IMR-90 (cell line): Measurements from ENCODE around the gene ARHGEF4. TPM values are rescaled to one million over a fixed set of nuclear protein-coding genes. Genes with fewer than 3 reads are reported as not detected.

Experiments used
- ATAC-seq: fragments of 200-7000 bp; cut with Tn5 transposase; 2 replicates; pipeline ENCODE4 v1.9.1; 2020; ENCODE audit warnings: low read depth, mild to moderate bottlenecking, moderate library complexity
- BruUV-seq: library from RNA; stranded (reverse); fragments of 400-500 nt; replicated peaks from 2 replicates; lab custom pipeline; 2021; lab: Mats Ljungman, UMichigan
- CTCF ChIA-PET: fragments of 300-600 bp; formaldehyde crosslinking; extraction: SDS; loops from one replicate; lab custom pipeline; 2021; ENCODE audit warnings: antibody characterized with exemption; lab: Yijun Ruan, JAX
- POLR2A ChIA-PET: fragments of 300-600 bp; sonication (Branson Sonifier 250); formaldehyde crosslinking; loops from one replicate; lab custom pipeline; 2022; ENCODE audit warnings: antibody characterized with exemption; ENCODE audit not compliant: unreplicated experiment; lab: Charles Lee
- DNase-seq: peaks from one replicate; pipeline ENCODE4 v3.0.0; 2013
- H2AFZ ChIP-seq: replicated peaks from 2 replicates; pipeline ENCODE3; 2013; ENCODE audit warnings: low read length, mild to moderate bottlenecking; ENCODE audit not compliant: poor library complexity
- H2AK5ac ChIP-seq: 2 replicates; pipeline ENCODE4 v1.6.1; 2013; ENCODE audit warnings: low read depth, low read length, inconsistent platforms
- H2AK9ac ChIP-seq: replicated peaks from 2 replicates; pipeline ENCODE3; 2013; ENCODE audit warnings: mild to moderate bottlenecking, low read depth, low read length, moderate library complexity; ENCODE audit not compliant: poor library complexity
- H2BK120ac ChIP-seq: 2 replicates; pipeline ENCODE4 v1.6.1; 2013; ENCODE audit warnings: low read depth, low read length, inconsistent platforms
- H2BK15ac ChIP-seq: 3 replicates; pipeline ENCODE4 v1.6.1; 2013; ENCODE audit warnings: low read depth, low read length, inconsistent platforms
- H2BK20ac ChIP-seq: 2 replicates; pipeline ENCODE4 v1.6.1; 2013; ENCODE audit warnings: low read depth, mild to moderate bottlenecking, inconsistent platforms, low read length, moderate library complexity
- H2BK5ac ChIP-seq: 2 replicates; pipeline ENCODE4 v1.6.1; 2013; ENCODE audit warnings: mild to moderate bottlenecking, low read depth, low read length, inconsistent platforms; ENCODE audit not compliant: poor library complexity, severe bottlenecking
- H3K14ac ChIP-seq: replicated peaks from 2 replicates; pipeline ENCODE4 v1.6.1; 2013; ENCODE audit warnings: low read depth, low read length, inconsistent platforms
- H3K18ac ChIP-seq: 2 replicates; pipeline ENCODE4 v1.6.1; 2013; ENCODE audit warnings: low read depth, low read length, control low read depth
- H3K23ac ChIP-seq: 2 replicates; pipeline ENCODE4 v1.6.1; 2013; ENCODE audit warnings: low read depth, low read length, inconsistent platforms
- H3K27ac ChIP-seq: 2 replicates; pipeline ENCODE4 v1.5.1; 2013; ENCODE audit warnings: mild to moderate bottlenecking, control low read depth, low read length; ENCODE audit not compliant: insufficient read depth
- H3K27me3 ChIP-seq: 2 replicates; pipeline ENCODE4 v1.6.1; 2013; ENCODE audit warnings: low read length; ENCODE audit not compliant: control insufficient read depth, insufficient read depth
- H3K36me3 ChIP-seq: 2 replicates; pipeline ENCODE4 v1.6.1; 2013; ENCODE audit warnings: low read length, mixed read lengths; ENCODE audit not compliant: control insufficient read depth, insufficient read depth
- H3K4ac ChIP-seq: 2 replicates; pipeline ENCODE4 v1.6.1; 2013; ENCODE audit warnings: low read depth, low read length, inconsistent platforms
- H3K4me1 ChIP-seq: 2 replicates; pipeline ENCODE4 v1.6.1; 2013; ENCODE audit warnings: low read length, mixed read lengths; ENCODE audit not compliant: control insufficient read depth, insufficient read depth
- H3K4me2 ChIP-seq: 2 replicates; pipeline ENCODE4 v1.6.1; 2013; ENCODE audit warnings: low read depth, mild to moderate bottlenecking, control low read depth, low read length, moderate library complexity
- H3K4me3 ChIP-seq: 2 replicates; pipeline ENCODE4 v1.5.1; 2013; ENCODE audit warnings: low read depth, mild to moderate bottlenecking, control low read depth, low read length, moderate library complexity; ENCODE audit not compliant: insufficient read depth
- H3K56ac ChIP-seq: 2 replicates; pipeline ENCODE4 v1.6.1; 2013; ENCODE audit warnings: low read length, inconsistent platforms; ENCODE audit not compliant: insufficient read depth; ENCODE audit errors: extremely low read depth
- H3K79me1 ChIP-seq, 2 experiments: 2 replicates each; pipeline ENCODE4 v1.6.1; 2013; ENCODE audit warnings: low read length in 2 of 2, inconsistent platforms in 1 of 2, low read depth in 1 of 2
- H3K9ac ChIP-seq: 2 replicates; pipeline ENCODE4 v1.6.1; 2013; ENCODE audit warnings: low read depth, low read length, control low read depth
- H3K9me1 ChIP-seq: 2 replicates; pipeline ENCODE4 v1.6.1; 2013; ENCODE audit warnings: low read length, inconsistent platforms; ENCODE audit not compliant: insufficient read depth
- H3K9me3 ChIP-seq: 2 replicates; pipeline ENCODE4 v1.6.1; 2013; ENCODE audit warnings: low read length; ENCODE audit not compliant: control insufficient read depth, insufficient read depth
- H4K20me1 ChIP-seq: 2 replicates; pipeline ENCODE4 v1.6.1; 2013; ENCODE audit warnings: low read length, inconsistent platforms; ENCODE audit not compliant: insufficient read depth
- H4K5ac ChIP-seq: 2 replicates; pipeline ENCODE4 v1.6.1; 2013; ENCODE audit warnings: mild to moderate bottlenecking, low read depth, low read length, control low read depth
- H4K8ac ChIP-seq, 2 experiments: 2 replicates each; pipeline ENCODE4 v1.6.1; 2013; ENCODE audit warnings: low read depth in 2 of 2, low read length in 2 of 2, control low read depth in 1 of 2, inconsistent platforms in 1 of 2
- H4K91ac ChIP-seq: 2 replicates; pipeline ENCODE4 v1.6.1; 2013; ENCODE audit warnings: low read depth, low read length, inconsistent platforms; ENCODE audit not compliant: insufficient read depth
- BHLHE40 ChIP-seq: fragments of 150-350 bp; IDR thresholded peaks from 2 replicates; pipeline ENCODE4 v1.6.1; 2016; ENCODE audit warnings: mild to moderate bottlenecking, low read depth, low read length
- CHD1 ChIP-seq: IDR thresholded peaks from 2 replicates; pipeline ENCODE4 v1.6.1; 2012; ENCODE audit warnings: low read depth, low read length, improper control_type of control experiment
- CTCF ChIP-seq: conservative IDR thresholded peaks from 2 replicates; pipeline ENCODE4 v1.5.1; 2012; ENCODE audit warnings: mild to moderate bottlenecking, low read depth, low read length, improper control_type of control experiment
- FOS ChIP-seq: fragments of 150-350 bp; IDR thresholded peaks from 2 replicates; pipeline ENCODE4 v1.6.1; 2016; ENCODE audit warnings: low read depth, low read length
- MAFK ChIP-seq: IDR thresholded peaks from 2 replicates; pipeline ENCODE4 v1.6.1; 2012; ENCODE audit warnings: low read depth, low read length, improper control_type of control experiment
- MAZ ChIP-seq: IDR thresholded peaks from 2 replicates; pipeline ENCODE4 v1.6.1; 2012; ENCODE audit warnings: low read depth, mild to moderate bottlenecking, low read length, improper control_type of control experiment, moderate library complexity, borderline replicate concordance
- RAD21 ChIP-seq: IDR thresholded peaks from 2 replicates; pipeline ENCODE4 v1.6.1; 2012; ENCODE audit warnings: low read length, improper control_type of control experiment
- RCOR1 ChIP-seq: IDR thresholded peaks from 2 replicates; pipeline ENCODE4 v1.6.1; 2012; ENCODE audit warnings: mild to moderate bottlenecking, low read length, improper control_type of control experiment; ENCODE audit not compliant: insufficient replicate concordance
- WGBS, 2 experiments: methylation state at CpG; one replicate each; pipeline versions ENCODE4 v1.1.5 to v1.1.7; 2013; ENCODE audit warnings: missing lambda C conversion rate in 2 of 2; ENCODE audit not compliant: insufficient read length in 1 of 2; ENCODE audit errors: extremely low coverage in 2 of 2; 5-methylcytosine and 5-hydroxymethylcytosine counted together
- dilution Hi-C: fragments of 300-500 bp; cut with HindIII; formaldehyde crosslinking; loops from one replicate; pipeline ENCODE4 v1.14.3; 2018; ENCODE audit warnings: low sequenced_read_pairs; ENCODE audit not compliant: unreplicated experiment
- in situ Hi-C: fragments of 300-500 bp; cut with MboI; formaldehyde crosslinking; loops from 3 replicates; pipeline ENCODE4 v1.14.3; 2019; ENCODE audit warnings: low sequenced_read_pairs, inconsistent platforms, mixed read lengths
- intact Hi-C: fragments of 100-400 bp; cut with micrococcal nuclease; formaldehyde crosslinking; loops from 2 replicates; pipeline ENCODE4 v1.10.0; 2022
- polyA plus RNA-seq, 3 experiments: library from polyadenylated mRNA; depleted of rRNA; stranded (reverse); fragments of >200 nt; gene quantifications; 2 replicates each; pipeline ENCODE4 v1.2.3, GENCODE V29; 2012; ENCODE audit warnings: low replicate concordance in 1 of 3
- total RNA-seq: library from RNA; depleted of rRNA; stranded (reverse); fragments of >200 nt; gene quantifications from 2 replicates; pipeline ENCODE4 v1.2.3, GENCODE V29; 2012
- TF ChIP-seq, protein P1 (sequence below): fragments of 150-350 bp; IDR thresholded peaks from 2 replicates; pipeline ENCODE4 v1.6.1; 2017; ENCODE audit warnings: mild to moderate bottlenecking, antibody characterized with exemption, low read length, low read depth

ARHGEF4 gene
- total and polyA plus RNA-seq, 2 of the 4 experiments (the other 2 are of a cell fraction), result 2.7 to 5.0 TPM

GRCh38 chr2:130831356-130831755 is 5.4 kb upstream of the ARHGEF4 start:
- in situ Hi-C loops (no loop called here), dilution Hi-C loops (no loop called here), intact Hi-C loops (no loop called here)
- no peak overlapping the region for H3K27ac ChIP-seq
- ATAC-seq (no peak), DNase-seq (no peak)
- no TSS peak for BruUV-seq
- H2AFZ ChIP-seq, result no peak overlapping the region
- no peak overlapping the region for H2AK5ac ChIP-seq
- H2BK15ac ChIP-seq, result no peak overlapping the region
- CTCF ChIA-PET, result no interaction called here
- no peak overlapping the region for H3K14ac ChIP-seq
- no peak overlapping the region for H4K5ac ChIP-seq
- H3K27me3 ChIP-seq, result peaks cover 4% of the 10 kb centered on the region
- no peaks in the 10 kb centered on the region for H3K9me3 ChIP-seq
- no peak overlapping the region for H3K9ac ChIP-seq
- no peak for TF ChIP-seq RCOR1
- no peak for TF ChIP-seq CTCF
- TF ChIP-seq FOS, result no peak
- no peak for TF ChIP-seq MAZ
- no peak for TF ChIP-seq RAD21
- TF ChIP-seq MAFK, result no peak
- no peak for TF ChIP-seq BHLHE40
- TF ChIP-seq, protein P1, sequence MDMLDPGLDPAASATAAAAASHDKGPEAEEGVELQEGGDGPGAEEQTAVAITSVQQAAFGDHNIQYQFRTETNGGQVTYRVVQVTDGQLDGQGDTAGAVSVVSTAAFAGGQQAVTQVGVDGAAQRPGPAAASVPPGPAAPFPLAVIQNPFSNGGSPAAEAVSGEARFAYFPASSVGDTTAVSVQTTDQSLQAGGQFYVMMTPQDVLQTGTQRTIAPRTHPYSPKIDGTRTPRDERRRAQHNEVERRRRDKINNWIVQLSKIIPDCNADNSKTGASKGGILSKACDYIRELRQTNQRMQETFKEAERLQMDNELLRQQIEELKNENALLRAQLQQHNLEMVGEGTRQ, result no peak
- TF ChIP-seq CHD1, result no peak
- H2AK9ac ChIP-seq, result no peak overlapping the region
- no peak overlapping the region for H2BK5ac ChIP-seq
- no peak overlapping the region for H3K18ac ChIP-seq
- H4K8ac ChIP-seq, result no peak overlapping the region
- no peak overlapping the region for H3K4me3 ChIP-seq
- no peaks in the 10 kb centered on the region for H3K9me1 ChIP-seq
- H3K4ac ChIP-seq, result no peak overlapping the region
- no peak overlapping the region for H3K56ac ChIP-seq
- no peak overlapping the region for H3K4me2 ChIP-seq
- H4K91ac ChIP-seq, result no peak overlapping the region
- H2BK120ac ChIP-seq, result no peak overlapping the region
- no peaks in the 10 kb centered on the region for H3K4me1 ChIP-seq
- POLR2A ChIA-PET, result no interaction called here
- no peaks in the 10 kb centered on the region for H3K79me1 ChIP-seq
- no peak overlapping the region for H3K23ac ChIP-seq
- H2BK20ac ChIP-seq, result no peak overlapping the region
- 60% methylated on average over 1 of the region's 6 CpGs; no CpG with 5 or more reads in 1 of the 2 experiments for WGBS, 2 experiments
- no peaks in the 10 kb centered on the region; the same call in 1 of the 2 replicates for H4K20me1 ChIP-seq
- H3K36me3 ChIP-seq, result no peaks in the 10 kb centered on the region
